ENCODE results near the gene USP38.
"Not testable (repeated sequence)": the region's sequence is repeated elsewhere in the genome, so short reads cannot be mapped to it uniquely, and the experiment has no call there.

The USP38 gene

DNA sequence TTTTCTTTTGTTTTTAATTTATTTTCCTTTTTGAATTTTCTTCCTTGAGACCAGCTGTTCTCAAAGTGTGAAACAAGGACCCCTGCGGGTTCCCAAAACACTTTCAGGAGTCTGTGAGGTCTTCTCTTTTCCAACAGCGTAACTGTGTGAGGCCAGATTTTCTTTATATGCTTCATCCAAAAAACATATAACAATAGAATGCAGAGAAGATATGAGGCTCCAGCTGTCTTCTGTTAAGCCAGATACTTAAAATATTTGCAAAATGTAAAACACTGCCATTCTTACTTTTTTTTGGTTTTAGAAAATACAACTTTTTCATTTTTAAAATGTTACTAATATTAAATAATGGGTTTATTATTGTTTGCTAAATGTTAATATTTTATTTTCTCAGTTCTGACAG is 27.8 kb downstream of the USP38 start:
- DNase-seq (ENCODE audit: low read depth in 3 of 3), result no peak

DNA sequence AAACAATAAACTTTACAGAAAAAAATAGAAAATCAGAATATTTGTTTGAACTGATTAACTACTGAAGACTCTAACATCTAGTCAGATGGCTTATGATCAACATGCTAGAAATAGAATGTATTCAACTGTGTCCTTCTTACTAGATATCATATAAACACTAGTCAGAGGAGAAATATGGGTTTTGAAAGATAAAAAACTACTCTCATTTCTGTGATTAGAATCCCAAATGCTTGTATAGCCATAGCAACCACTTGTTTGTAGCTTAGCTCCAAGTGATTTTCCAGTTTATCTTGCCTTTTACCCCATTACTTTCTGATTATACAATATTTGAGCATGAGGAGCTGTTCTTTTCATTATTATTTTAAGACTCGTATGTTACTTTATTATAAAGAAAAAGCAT is 31.2 kb downstream of the USP38 start:
- DNase-seq (ENCODE audit: low read depth in 3 of 3), result no peak

DNA sequence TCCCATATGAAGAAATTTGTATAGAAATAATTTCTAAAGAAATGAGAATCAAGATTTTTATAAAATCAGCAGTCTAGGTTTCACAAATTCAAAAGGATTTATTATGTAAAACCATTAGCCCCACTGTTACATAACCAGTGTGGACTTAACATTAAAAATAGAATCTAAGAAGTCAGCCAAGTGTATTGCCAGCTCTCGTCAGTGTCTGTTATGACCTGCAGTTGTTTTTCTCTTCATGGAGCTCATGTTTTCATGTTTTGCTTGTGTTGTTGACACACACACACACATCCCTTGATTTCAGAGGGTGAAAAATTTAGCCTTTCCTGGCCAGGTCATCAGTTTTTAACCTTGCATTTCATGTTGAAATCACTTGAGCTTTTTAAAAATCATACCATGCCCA is 39.5 kb downstream of the USP38 start:
- no peak for DNase-seq (ENCODE audit: low read depth in 3 of 3)

- no peak for DNase-seq (ENCODE audit: low read depth in 3 of 3)
Observed at GRCh38 chr4:143225167-143225566, 40.5 kb downstream of the USP38 start.

DNA sequence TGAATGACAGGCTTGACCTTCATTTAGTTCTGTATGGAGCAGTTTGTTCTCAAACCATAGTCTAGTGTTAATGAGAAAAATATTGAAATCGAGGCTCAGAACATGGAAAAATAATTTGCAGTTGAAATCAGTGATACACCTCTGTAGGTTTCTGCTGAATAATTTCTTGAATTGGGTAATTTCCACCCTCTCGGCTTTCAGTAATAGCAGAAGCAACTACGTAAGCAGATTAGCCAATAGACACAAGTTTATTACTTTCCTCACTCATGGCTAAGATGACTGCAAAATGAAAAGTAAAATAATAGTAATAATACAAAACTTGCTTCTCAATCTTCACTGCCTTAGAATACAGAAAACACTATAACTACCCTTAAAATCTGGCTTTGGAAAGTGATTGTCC is 46.0 kb downstream of the USP38 start:
- DNase-seq (ENCODE audit: low read depth in 3 of 3), result no peak

DNA sequence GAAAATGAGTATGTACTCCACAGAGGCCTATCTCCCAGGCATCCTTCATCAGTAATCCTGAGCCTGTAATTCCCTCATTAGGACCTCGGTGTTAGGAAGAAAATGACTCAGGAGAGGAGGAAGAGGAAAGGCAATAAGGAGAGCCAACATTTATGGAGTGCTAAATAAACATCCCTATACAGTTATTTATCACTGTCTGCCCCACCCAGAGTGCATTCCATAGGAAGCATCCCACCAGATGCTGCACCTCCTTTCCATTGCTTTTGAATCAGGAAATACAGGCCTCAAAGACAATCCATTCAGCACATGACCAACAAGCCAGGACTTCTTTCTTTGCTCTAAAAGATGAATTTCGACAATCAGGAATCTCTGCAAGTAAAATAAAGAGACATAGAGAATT is 47.6 kb downstream of the USP38 start:
- no peak for DNase-seq (ENCODE audit: low read depth in 3 of 3)

GRCh38 chr4:143234153-143234552 is 49.4 kb downstream of the USP38 start:
- no peak for DNase-seq (ENCODE audit: low read depth in 3 of 3)

DNA sequence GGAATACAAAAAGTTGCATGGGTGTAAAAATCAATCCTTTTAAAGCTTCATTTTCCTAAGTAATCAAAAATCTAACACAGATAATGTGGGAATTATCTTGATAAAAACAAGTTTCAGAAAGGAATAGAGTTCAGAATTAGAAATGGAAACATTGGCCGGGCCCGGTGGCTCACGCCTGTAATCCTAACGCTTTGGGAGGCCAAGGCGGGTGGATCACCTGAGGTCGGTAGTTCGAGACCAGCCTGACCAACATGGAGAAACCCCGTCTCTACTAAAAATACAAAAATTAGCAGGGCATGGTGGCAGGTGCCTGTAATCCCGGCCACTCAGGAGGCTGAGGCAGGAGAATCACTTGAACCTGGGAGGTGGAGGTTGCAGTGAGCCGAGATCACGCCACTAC is 52.5 kb downstream of the USP38 start:
- not testable (repeated sequence) for DNase-seq (ENCODE audit: low read depth in 3 of 3)

- no peak for DNase-seq (ENCODE audit: low read depth in 3 of 3)
Observed at GRCh38 chr4:143240939-143241679, 56.4 kb downstream of the USP38 start.

GRCh38 chr4:143241892-143242291 is 57.2 kb downstream of the USP38 start:
- no peak for DNase-seq (ENCODE audit: low read depth in 3 of 3)

GRCh38 chr4:143243041-143243440 is 58.3 kb downstream of the USP38 start:
- DNase-seq (ENCODE audit: low read depth in 3 of 3), result no peak

GRCh38 chr4:143246977-143247376 is 62.3 kb downstream of the USP38 start:
- DNase-seq (ENCODE audit: low read depth in 3 of 3), result no peak

GRCh38 chr4:143247866-143248265 is 63.1 kb downstream of the USP38 start:
- DNase-seq (ENCODE audit: low read depth in 3 of 3), result no peak

GRCh38 chr4:143248827-143249226 is 64.1 kb downstream of the USP38 start:
- DNase-seq (ENCODE audit: low read depth in 3 of 3), result no peak

GRCh38 chr4:143250617-143251016 is 65.9 kb downstream of the USP38 start:
- no peak for DNase-seq (ENCODE audit: low read depth in 3 of 3)

- DNase-seq (ENCODE audit: low read depth in 3 of 3), result no peak
Observed at GRCh38 chr4:143251348-143251747, 66.6 kb downstream of the USP38 start.

- no peak for DNase-seq (ENCODE audit: low read depth in 3 of 3)
Observed at GRCh38 chr4:143251779-143252178, 67.1 kb downstream of the USP38 start.

- DNase-seq (ENCODE audit: low read depth in 3 of 3), result no peak
Observed at GRCh38 chr4:143252478-143252877, 67.8 kb downstream of the USP38 start.

GRCh38 chr4:143253166-143253565 is 68.4 kb downstream of the USP38 start:
- no peak for DNase-seq (ENCODE audit: low read depth in 3 of 3)

DNA sequence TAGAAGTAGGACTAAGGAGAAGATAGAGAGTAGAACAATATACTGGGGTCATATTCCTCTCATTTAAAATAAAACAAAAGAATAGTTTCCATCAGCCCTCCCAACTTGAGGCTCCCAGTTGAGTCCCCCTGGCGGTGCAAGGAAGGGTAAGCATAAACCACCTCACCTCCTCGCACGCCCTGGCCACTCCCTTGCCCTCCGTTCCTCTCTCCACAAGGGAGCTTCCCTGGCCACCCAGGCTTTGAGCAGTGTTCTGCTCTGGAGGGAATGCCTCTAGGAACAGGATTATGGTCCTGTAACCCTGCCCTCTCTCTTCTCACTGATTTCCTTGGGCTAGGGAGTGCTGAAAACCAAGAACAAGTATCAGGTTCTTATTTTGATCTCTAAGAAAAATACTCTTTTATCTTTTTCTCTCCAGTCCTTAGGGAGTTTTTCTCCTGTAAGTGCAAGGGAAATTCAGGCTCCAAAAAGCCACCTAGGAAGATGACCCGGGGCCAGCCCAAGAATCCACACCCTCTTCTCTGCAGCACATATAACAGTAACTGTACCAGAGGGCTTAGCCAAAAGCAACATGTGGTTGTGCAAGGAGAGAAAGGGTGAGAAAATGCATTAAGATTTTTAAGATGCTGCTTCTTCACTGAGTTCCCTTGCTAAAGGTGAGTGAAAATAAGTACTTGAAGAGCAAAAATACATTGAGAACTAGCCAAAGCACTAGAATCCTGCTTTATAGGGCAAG is 69.9 kb downstream of the USP38 start:
- no peak for DNase-seq (ENCODE audit: low read depth in 3 of 3)

- no peak for DNase-seq (ENCODE audit: low read depth in 3 of 3)
Observed at GRCh38 chr4:143256456-143256855, 71.7 kb downstream of the USP38 start.

DNA sequence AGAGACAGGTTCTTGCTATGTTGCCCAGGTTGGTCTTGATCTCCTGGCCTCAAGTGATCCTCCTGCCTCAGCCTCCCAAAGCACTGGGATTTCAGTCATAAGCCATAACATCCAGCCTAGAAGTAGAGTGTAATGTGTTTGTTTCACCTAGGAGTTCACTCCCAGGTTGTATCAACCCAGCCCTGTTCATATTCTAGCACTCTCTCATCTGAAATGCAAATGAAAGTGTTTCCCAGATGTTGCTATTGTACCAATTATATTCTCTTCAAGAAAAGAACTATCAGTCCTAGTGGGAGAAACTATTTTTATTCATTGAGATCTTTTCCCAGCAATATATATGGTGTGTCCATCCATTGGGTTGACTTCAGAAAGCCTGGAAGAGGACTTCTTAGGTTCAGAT is 72.6 kb downstream of the USP38 start:
- no peak for DNase-seq (ENCODE audit: low read depth in 3 of 3)

DNA sequence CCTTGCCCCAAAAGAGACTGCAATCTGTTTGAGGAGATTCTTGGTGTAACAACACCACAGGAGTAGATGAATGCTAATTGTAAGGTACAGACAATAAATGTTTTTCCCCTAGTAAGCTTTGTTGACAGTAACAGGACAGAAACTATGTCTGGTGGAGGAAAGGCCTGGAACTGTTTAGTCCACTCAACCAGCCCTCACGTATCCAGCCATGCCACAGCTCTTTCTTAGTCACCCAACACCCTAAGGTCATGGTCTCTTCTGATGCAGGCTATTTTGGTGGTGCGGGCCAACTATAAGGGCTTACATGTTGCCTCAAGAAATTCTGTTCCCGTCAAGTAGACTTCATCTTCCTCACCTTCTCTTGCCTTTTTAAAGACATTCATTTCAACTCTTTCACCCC is 76.0 kb downstream of the USP38 start:
- no peak for DNase-seq (ENCODE audit: low read depth in 3 of 3)

DNA sequence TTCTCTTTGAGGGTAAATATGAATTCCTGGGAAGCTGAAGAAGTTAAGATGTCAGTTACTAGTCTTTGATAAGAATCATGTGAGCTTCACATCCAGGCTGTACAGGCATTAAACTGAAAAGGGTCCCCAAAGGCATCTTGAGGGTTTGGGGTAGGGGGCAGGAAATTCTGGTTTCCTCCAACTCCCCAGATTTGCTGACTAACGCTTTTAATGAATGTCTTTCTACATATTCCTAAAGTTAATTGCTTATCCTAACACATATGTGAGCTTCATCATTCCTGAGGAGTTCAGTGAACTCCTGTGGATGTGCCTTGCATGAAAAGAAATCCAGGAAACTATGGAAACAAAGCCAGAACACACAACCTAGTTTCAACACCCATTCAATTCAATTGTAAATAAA is 78.1 kb downstream of the USP38 start:
- DNase-seq (ENCODE audit: low read depth in 3 of 3), result no peak

Data from stimulated activated CD4-positive, alpha-beta T cell treated with anti-CD3 and anti-CD28 coated beads, TNF-alpha, amount 100 ng/mL, for 4 hours (primary cell).